ENCODE measurements around the gene APBA2. TPM values are rescaled to one million over a fixed set of nuclear protein-coding genes. Genes with fewer than 3 reads are reported as not detected.

APBA2 gene
- total and polyA plus RNA-seq, 2 of the 13 experiments (the other 11 are each of a cell fraction or from before 2014, with no cell fraction given), result 0.62 to 2.3 TPM

GRCh38 chr15:28919679-28920655 is 34.2 kb downstream of the APBA2 start:
- in situ Hi-C loops (cut with HindIII; ENCODE audit: extremely low pct_ligation_motif_present, low pct_unique_long_range_greater_than_20kb), result no loop called here
- Histone ChIP-seq H3K4me3 (replicated peaks in 1 of 3; ENCODE audit: insufficient read depth in 1 of 3, low read depth in 2 of 3, low read length in 3 of 3) (no peak overlapping the region), H4K20me1 (ENCODE audit: insufficient read depth, low read length) (no peaks in the 10 kb centered on the region), H2AFZ (ENCODE audit: low read length) (no peak overlapping the region), H3K4me1 (ENCODE audit: insufficient read depth, low read length) (no peaks in the 10 kb centered on the region), H3K27ac (ENCODE audit: extremely low read length, insufficient read depth, low read length) (no peak overlapping the region), H3K9ac (ENCODE audit: insufficient read depth, low read depth, low read length) (no peak overlapping the region), H3K79me2 (ENCODE audit: insufficient read depth, low read length) (no peaks in the 10 kb centered on the region), H3K9me3 (ENCODE audit: low read length) (no peaks in the 10 kb centered on the region), H3K36me3 (replicated peaks in 1 of 2; ENCODE audit: control insufficient read depth in 1 of 2, insufficient read depth in 2 of 2, low read length in 2 of 2) (no peaks in the 10 kb centered on the region), H3K4me2 (ENCODE audit: low read depth, low read length) (no peak overlapping the region), H3K27me3 (ENCODE audit: control insufficient read depth in 1 of 2, insufficient read depth in 2 of 2, low read length in 2 of 2) (no peaks in the 10 kb centered on the region)
- no TSS peak for BruUV-seq (replicated peaks)
- CTCF ChIA-PET (ENCODE audit: low intra/inter-chr PET ratio, low total read pairs), result no interaction called here
- TF ChIP-seq ZNF225 (CRISPR knock-in tag; IDR thresholded peaks at IDR 0.05), result no peak
- no peak for TF ChIP-seq SRF (IDR thresholded peaks at IDR 0.05; ENCODE audit: low read depth, low read length)
- no peak for TF ChIP-seq MED13 (CRISPR knock-in tag; IDR thresholded peaks at IDR 0.05)
- TF ChIP-seq ZNF704 (CRISPR knock-in tag; IDR thresholded peaks at IDR 0.05; ENCODE audit: borderline replicate concordance), result no peak
- TF ChIP-seq, protein P1, sequence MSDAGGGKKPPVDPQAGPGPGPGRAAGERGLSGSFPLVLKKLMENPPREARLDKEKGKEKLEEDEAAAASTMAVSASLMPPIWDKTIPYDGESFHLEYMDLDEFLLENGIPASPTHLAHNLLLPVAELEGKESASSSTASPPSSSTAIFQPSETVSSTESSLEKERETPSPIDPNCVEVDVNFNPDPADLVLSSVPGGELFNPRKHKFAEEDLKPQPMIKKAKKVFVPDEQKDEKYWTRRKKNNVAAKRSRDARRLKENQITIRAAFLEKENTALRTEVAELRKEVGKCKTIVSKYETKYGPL (CRISPR knock-in tag; IDR thresholded peaks at IDR 0.05), result no peak
- WGBS (ENCODE audit: low lambda C conversion rate), result 46% methylated on average over 12 of the region's 13 CpGs
- FAIRE-seq (no peak), ATAC-seq (no peak), DNase-seq (ENCODE audit: low spot score) (no peak)
- POLR2A ChIA-PET, result no interaction called here
- intact Hi-C loops (cut with micrococcal nuclease; ENCODE audit: unreplicated experiment), result loop anchor here (10.0 kb wide), 1 partner anchor 55 kb away; no protein-coding TSS in a partner anchor

All from HepG2 (cell line).